ENCODE data around the gene CSHL1.
"Not testable (repeated sequence)": the region's sequence is repeated elsewhere in the genome, so short reads cannot be mapped to it uniquely, and the experiment has no call there.

Gene CSHL1

DNA sequence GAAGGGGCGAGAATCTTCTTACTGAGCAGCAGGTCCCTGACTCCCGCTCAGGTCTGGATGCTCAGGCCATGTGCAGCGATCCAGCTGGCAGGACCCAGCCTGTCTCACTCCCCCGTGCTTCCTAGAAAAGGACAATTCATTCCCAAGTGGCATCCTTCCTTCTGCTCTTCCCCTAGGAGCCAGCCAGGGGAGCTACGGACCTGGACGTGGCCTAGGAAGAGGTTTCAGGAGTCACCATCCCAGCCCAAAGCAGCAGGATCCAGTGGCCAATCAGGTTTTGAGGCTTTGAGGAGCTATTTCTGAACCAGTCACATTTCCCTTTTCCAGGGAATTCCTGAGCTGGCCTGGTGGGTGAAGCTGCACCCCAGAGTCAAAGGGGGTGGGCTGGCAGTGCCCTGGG lies 28.8 kb upstream of the CSHL1 start:
- DNase-seq, result no peak

DNA sequence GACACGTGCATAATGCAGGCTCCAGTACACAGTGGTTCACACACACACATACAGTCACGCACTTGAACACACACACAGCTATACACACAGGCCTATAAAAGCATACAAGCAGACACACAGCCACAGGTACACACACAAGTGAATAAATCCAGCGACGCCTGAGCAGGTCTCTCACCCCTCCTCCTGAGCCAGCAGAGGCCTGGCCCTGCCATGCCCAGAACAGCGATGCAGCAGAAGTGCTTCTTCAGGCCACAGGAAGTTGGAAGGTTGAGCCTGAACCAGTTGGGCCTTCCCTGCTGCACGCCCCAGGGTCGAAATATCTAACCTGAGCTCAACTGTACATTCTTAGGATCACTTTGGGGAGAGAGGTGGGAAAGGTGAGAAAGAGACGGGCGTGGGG lies 28.3 kb upstream of the CSHL1 start:
- no peak for DNase-seq

DNA sequence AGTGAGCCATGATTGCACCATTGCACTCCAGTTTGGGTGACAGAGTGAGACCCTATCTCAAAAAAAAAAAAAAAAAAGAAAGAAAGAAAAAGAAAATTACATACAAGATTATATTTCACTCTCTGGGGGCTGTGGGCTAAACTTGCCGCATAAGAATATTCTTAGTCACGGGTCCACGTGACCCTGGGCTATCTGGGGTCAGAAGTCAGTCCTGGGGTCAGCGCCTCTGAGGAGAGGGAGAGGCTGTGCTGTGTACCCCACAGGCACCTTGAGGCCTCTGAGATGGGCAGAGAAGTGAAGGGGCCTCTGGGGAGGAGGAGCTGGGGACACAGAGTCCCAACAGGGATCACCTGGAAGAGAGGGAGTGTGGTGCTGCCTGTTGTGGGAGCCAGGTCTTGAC lies 26.9 kb upstream of the CSHL1 start:
- DNase-seq, result no peak

DNA sequence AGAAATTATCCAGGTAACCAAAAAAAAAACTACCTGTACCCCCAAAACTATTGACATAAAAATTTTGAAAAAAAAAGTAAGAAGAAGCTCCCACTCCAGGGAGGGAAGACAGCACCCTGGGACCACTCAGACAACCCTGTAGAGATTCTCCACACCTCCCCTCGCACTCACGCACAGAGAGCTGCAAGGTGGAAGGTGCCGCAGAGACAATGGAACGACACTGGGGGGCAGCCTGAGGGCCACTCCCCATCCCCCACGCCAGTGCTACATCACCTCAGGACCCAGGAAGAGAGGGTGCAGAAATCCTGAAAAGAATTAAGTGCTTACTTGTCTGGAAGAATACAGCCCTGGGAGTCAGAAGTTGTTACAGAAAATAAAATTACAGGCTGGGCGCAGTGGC lies 26.3 kb upstream of the CSHL1 start:
- no peak for DNase-seq

DNA sequence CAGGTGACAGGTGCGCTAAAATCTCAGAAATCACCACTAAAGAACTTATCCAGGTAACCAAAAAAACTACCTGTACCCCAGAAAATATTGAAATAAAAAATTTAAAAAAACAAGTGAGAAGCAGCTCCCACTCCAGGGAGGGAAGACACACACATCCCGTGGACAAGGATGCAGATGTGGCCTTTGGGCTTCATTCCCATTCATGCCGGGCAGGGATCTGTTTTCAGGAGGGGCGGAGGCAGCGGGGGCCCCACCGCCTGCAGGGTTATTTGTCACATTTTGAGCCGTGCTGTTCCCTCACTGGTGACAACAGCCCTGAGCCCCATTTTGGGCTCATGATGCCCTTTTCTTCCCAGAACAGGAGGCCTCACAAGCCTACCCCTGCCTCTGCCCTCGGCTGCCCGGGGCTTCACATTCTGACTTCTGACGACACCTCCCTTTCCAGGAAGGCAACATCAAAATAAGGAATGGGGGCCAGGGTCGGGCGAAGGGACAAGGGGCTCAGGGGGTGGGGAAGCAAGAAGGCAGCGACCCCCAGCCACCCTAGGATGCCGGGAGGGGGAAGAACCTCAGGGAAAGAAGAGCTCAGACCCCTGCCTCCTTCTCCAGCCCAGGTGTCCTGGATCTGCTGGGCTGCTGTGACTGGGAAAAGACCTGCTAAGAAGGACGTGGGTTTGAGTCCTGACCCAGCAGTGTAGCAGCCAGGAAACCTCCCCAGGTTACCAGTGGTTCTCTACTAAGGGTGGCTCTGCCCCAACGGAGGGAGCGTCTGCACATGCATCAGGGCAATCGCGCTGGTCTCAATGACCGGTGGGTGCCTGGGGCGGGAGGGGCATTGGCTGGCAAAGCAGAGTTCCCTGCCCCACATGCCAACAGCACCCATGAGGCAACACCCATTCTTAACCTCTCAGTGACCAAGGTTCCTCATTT lies 23.4 kb upstream of the CSHL1 start:
- DNase-seq, result no peak

DNA sequence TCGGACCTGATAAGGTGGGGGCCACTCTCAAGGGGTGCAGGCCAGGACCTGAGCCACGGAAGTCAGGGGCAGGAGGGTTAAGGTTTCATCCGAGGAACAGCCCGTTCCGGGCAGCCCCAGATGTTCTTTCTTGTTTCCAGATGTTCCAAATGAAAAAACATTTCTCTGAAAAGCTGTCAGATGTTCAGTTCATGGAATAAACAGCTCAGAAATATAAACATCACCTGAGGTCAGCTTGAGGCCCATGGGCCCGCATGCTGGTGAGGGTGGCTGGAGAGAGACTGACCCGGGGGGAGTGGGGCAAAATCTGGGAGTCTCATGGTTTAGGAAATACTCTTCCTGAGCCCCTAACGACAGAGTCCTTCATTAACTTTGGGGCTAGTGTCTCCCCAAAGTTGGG lies 22.5 kb upstream of the CSHL1 start:
- DNase-seq, result no peak

DNA sequence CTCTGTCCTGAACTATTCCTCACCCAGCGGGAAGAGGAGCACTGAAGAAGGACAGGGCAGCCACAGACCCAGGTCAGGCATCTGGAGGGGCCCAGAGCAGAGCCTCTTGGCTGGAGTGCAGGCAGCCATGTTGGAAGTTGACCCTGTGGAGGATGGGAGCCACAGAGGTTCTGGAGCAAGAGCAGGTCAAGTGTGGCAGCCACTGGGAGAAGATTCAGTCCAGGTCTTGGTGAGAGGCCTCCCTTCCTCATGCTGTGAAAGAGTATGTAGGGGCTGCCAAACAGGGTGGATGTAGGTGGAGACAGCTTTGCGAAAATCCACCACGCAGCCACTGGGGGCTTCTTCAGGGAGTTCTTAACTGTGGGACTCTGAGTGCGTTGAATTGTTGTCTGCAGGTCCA lies 21.7 kb upstream of the CSHL1 start:
- DNase-seq, result no peak

DNA sequence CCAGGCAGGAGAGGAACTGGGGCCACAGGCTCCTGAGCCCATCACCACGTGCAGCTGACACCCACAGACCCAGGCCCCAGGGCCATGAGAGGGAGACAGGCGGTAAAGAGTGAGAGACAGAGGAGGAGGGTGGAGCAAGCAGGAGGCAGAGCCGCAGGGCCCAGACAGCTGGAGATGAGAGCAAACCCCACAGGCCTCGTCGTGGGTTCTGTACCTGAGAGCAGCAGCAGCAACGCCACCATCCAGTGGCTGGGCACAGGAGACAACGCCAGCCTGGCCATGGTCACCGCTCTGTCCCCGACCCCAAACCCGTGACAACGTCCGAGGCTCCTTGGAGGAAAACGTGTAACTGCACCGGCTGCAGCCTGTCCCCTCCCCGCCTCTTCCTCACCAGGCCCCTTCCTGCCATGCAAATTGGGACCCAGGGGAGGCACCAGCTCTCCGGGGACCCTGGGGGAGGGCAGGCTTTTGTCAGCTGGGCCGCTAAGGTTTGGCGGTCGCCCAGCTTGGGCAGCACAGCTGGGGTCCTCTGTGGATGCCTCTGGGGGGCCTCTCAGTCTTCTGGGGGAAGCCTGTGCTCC lies 21.0 kb upstream of the CSHL1 start, which contains the start of gene CD79B:
TSS of gene CD79B (minus strand) at position 351 of the 581 bp plus-strand sequence. CDS start at position 281, 70 bp downstream.
- peak in 1 of 4 experiments; percentile 27 for DNase-seq

DNA sequence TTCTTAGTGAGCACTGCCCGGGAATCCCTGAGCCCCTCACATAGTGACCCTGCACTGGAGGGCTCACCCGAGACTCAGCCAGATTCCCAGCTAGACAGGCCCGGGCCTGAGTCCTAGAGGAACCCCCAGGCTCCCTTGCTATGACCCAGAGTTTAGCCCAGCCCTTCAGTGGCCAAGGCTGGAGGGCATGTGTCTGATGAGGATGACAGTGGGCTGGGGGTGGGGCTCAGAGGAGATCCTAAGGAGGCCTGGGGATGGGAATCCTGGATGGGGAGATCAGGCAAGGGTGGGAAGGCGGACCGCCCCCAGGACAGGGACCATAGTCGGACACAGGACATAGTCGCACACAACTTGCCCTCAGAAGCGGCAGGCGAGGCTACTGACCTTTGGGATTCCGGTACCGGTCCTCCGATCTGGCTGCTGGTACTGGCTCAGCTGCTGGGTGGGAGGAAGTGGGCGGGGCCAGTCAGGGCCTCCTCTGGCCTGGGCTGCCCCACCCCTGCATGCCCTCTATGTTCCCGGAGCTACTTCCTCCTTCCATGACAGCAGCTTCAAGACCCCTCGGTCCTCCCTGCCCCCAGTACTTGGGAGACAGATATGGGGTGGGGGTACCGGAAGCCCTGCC lies 20.0 kb upstream of the CSHL1 start:
- DNase-seq, result peak in 2 of 4 experiments; percentile 35 to 58

DNA sequence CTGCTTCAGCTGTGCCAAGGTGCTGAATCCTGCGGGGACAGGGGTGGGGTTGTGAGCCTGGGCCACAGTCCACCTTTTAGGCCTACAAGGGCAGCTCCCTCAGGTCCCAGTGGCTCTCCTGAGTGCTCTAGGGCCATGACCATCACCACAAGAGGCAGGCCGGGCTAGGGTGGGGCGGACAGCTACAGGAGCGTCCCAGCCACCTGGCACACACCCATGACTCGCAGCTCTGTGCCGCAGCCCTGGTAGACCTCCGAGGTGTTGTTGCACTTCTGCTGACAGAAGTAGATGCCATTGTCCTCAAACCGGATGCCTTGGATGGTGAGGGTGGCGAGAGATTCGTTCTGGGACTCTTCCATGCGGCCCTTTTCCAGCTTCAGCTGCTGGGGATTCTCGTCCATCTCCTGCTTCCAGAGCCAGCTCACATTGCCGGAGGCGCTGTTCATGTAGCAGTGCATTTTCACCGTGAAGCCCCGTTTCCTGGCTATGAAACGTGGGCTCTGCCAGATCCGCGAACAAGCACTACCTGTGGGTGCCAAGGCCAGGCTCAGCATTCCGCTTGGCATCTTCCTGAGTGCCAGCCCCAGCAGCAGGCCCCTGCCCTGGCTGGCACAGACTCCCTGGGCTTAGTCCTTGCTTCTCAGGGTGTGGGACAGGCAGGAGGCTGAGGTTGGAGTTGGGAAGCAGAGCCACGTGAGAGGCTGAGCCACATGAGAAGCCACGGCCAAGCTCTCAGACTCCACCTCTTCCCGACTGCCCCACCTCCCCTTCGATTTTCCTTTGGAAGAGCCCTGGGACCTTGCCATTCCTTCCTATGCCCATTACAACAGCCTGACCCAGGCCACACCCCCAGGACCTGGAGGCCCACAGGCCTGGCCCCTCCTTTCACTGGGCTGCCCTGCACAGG lies 19.1 kb upstream of the CSHL1 start:
- no peak for DNase-seq

DNA sequence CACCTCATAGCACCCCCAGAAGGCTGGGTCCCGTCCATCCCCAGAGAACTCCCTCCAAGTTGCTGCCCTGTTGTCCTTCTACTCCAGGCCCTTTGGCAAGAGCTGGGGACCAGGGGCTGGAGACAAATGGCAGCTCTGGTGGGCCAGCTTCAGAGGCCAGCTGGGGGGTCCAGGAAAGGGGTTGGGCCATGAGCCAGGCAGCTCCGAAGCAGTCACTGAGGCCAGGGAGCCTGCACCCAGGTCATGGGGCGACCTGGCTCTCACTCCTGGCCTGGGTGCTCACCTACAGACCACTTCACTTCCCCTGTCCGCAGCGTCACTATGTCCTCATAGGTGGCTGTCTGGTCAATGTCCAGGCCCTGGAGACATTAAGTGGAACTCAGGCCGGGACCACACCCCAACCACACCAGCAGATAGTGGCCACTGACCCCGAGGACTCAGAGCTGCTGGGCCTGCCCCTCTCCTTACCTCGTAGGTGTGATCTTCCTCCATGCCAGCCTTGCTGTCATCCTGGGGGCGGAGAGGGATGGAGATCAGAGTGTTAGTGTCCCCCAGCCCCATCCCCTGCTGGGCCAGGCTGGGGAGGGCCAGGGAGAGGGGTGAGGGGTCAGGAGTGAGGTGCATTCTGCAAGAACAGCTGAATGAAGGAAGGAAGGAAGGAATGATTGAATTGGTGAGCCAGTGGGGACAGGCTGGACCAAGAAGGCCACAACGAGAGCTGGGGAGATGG lies 18.1 kb upstream of the CSHL1 start:
- no peak for DNase-seq

DNA sequence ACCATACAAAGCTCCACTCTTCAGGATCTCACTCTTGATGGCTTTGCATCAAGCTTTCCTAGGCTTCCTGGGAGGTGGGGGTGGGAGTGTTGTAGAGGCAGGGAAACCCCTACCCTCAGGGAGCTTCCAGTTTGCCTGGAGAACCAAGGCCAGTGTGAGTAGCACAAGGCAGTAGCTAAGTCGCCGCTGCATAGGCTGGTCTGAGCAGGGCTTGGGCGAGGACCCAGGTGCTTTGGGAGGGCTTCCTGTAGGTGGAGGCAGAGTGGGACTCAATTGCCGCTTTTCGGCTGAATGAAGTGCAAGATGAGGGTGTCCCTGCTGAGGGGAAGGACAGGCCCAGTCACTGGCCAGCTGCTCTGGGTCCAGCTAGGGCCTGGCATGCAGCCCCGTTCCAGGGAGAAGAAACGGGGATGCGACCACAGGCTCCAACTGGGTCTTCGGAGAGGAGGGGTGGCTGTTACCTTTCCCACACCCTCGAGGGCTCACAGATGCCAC lies 17.2 kb upstream of the CSHL1 start:
- DNase-seq, result no peak

DNA sequence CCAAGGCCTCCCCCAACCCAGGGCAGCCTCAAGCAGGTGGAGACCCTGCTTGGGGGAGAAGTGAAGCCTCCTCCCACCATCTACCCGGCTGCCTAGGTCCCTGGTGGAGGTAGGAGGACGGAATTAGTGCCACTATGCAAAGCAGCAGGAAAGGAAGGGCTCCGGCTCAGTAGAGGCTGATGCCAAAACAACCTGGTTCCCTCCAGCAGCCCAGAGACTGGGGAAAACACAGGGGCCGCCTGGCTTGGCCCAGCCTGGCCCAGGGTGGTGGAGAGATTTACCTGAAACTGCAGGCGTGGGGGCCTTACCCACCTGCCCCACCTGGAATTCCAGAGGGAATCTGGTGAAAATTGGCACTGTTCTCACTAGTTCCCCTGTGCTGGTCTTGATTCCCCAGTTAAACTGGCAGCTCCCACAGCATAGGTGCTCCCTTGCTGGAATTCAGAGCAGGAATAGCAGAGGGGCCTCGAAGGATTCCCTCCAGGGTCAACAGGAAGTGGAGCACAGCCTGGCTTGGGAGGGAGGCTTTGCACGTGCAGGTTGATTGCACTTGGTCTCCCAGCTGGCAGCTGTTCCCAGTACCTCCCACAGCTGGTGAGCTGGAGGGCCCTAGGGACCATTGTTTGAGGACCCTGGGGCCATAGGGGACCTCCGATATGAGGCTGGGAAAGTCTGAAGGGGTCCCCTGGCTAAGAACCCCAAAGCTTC lies 16.6 kb upstream of the CSHL1 start:
- DNase-seq, result no peak

DNA sequence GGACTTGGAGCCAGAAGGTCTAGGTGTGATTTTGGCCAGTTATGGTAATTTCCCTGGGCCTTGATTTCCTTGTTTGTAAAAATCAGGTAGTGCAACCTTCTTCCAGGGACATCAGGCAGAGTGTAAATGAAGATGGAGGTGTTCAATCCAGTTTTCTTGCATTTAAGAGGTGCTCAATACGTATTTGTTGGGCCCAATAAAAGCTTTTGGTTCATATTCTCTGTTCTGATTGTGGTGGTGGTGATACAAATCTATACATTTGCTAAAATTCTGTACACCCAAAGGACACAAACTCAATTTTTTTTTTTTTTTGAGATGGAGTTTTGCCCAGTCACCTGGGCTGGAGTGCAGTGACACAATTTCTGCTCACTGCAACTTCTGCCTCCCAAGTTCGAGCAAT lies 15.1 kb upstream of the CSHL1 start:
- DNase-seq, result no peak

DNA sequence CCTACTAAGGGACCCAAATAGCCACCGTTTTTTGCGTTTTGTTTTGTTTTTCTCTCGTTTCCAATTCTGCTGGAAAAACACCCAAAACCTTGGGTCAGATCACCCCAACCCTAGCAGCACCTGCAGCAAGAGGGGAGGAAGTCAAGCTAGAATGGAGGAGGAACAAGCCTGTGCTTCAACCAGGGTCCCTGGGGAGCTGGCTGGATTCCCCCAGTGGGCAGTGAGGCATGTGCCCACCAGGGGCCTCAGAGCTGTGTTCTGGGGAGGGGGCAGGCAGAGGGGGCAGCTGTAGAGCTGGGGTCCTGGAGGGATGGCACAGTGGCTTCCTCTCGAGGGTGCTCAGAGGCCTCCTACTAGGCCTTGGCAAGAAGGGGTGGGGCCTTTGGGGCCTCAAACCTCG lies 14.6 kb upstream of the CSHL1 start:
- no peak for DNase-seq

DNA sequence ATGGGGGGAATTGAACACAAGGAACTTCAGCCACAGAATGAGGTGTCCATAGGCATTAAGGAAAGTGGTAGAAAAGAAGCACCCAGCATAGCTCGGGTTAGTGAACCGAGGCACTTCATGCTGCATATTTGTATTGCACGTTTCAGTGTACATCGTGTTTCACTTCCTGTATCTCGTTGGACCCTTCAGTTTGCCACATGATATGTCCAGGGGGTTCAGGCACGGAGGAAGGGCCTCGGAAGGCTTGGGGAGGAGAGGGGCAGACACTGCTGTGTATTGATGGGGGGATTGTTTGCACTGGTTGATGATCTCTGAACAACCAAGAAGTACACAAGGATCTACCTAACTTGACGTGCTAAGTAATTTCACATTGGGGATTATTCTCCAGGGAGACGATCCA lies 11.3 kb upstream of the CSHL1 start:
- not testable (repeated sequence) for DNase-seq

DNA sequence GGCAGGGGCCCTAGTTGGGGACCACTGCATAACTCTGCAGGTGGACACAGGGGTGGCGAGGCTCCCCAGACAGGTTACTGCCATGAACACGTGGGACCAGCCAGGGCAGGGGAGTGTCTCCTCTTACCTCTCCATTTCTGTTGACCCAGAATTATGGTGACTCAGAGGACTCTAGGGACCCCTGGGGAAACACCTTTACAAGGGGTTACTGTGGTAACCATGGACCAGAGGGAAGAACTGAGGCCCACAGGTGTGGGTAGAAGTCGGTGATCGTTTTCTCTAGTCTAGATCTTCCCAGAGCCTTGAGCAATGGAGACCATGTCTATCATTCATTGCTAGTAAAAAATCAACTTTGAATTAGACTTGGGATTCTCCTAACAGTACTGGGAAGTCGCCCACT lies 9.7 kb upstream of the CSHL1 start:
- not testable (repeated sequence) for DNase-seq

DNA sequence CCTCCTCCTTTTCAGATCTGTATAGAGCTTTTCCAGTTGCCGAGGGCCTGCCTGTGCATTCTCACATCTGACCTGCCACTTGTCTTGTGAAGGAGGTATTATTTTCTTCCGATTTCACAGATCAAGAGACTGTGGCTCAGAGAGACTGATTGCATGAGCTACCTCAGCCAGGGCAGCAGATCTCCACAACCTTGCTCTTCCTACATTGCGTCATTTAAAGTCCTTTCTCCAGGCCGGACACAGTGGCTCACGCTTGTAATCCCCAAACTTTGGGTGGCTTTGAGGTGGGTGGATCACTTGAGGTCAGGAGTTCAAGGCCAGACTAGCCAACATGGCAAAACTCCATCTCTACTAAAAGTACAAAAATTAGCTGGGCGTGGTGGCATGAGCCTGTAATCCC lies 9.0 kb upstream of the CSHL1 start:
- not testable (repeated sequence) for DNase-seq

DNA sequence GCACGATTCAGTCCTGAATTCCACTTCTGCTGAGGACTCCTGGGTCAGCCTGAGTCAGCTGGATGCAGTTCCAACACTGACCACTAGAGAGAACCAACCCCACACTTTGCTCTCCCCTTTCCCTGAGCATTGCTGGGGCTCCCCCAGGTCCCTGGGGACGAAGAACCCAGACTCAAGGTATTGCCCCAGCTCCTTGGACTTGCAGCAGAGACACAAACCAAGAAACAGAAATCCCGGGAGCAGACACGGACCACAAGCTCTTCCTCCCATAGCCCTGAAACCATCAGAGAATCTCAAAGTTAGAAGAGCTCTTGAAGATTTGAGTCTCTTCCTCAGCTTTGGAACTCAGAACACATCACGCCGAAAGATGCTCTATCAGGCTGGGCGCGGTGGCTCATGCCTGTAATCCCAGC lies 8.3 kb upstream of the CSHL1 start:
- peak in 3 of 4 experiments; percentile 16 to 42 (median 30) for DNase-seq

DNA sequence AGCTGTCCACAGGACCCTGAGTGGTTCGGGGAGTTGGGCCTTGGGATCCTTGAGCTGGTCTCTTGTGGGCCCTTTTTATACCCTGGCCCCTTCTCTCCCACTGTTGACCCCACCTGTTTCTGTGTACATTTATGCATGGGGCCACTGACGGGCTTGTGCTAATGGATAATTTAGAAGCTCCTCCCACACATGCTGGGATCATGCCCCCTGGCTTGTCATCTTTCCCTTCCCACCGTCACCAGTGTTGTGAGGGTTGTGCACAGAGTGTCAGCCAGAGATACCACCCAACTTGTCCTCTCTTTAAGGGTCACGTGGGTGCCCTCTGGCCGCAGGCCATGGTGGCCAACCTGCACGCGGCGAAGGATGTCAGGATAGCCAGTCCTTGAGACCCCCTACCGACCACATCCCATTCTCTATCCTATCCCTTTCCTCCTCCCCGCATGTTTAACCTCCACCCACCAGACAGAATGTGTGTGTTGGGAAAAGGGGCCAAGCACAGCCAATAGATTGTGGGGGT lies 7.8 kb upstream of the CSHL1 start, which contains the start of gene GH1:
TSS of gene GH1 (minus strand) at position 51 of the 517 bp plus-strand sequence. CDS start 63 bp downstream, outside the sequence.
- DNase-seq, result not testable (repeated sequence)

DNA sequence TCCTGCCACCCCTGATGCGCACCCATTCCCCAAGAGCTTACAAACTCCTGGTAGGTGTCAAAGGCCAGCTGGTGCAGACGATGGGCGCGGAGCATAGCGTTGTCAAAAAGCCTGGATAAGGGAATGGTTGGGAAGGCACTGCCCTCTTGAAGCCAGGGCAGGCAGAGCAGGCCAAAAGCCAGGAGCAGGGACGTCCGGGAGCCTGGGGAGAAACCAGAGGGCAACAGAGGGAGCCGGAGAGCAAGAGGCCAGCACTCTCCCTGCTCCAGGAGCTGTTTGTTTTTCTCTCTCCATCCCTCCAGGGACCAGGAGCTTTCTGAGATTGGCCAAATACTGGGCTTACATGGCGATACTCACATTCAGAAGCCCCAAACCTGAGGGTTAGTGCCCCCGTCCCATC lies 7.2 kb upstream of the CSHL1 start:
- DNase-seq, result no peak
